ENCODE data around the gene CRYL1. TPM values are rescaled to one million over a fixed set of nuclear protein-coding genes. Genes with fewer than 3 reads are reported as not detected.

CRYL1 gene
- polyA plus RNA-seq, 5 donors, result 22.4 to 27.0 (median 24.9) TPM

- DNase-seq, result no peak
These were observed 142.6 kb downstream of the CRYL1 start for GRCh38 chr13:20383058-20383457.

GRCh38 chr13:20381401-20381800, 144.3 kb downstream of the CRYL1 start:
- DNase-seq, result no peak

DNA sequence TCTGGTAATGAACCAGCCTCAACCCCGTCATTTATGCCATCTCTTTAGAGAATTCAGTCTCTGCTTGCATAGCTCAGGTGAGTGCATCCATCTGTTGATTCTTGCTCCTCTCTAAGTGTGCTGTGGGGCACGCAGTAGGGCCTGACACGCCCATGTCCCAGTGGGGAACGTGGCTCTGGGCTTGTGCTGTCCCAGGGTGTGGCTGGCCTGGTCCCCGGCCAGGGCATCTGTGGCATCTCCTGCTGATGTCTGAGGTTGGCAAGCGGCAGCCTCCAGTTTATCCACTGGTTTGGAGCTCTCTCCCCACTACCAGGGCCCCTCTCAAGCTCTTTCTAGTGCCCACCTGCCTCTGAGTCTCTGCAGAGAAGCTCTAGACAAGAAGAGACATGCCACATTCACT, 146.9 kb downstream of the CRYL1 start:
- no peak for DNase-seq

- no peak for DNase-seq
These were observed 147.9 kb downstream of the CRYL1 start for GRCh38 chr13:20377720-20378119.

- DNase-seq, result no peak
These were observed 149.8 kb downstream of the CRYL1 start for GRCh38 chr13:20375871-20376270.

DNA sequence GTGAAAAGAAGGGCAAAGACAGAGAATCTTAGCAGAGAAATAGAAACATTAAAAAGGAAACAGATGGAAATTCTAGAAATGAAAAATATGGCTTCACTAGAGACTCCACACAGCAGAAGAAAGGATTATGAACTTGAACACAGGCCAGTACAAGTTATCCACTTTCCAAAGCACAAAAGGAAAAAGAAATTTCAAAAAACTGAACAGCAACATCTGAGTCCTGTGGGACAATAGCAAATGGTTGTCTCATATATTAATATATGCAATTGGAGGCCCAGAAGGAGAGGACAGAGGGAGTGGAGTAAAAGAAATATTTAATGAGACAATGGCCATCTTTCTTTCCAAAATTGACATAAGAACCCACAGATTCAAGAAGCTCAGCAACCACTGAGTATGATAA, 151.8 kb downstream of the CRYL1 start:
- DNase-seq, result no peak

- no peak for DNase-seq
These were observed 153.8 kb downstream of the CRYL1 start for GRCh38 chr13:20371825-20372224.

GRCh38 chr13:20370815-20371421, 154.7 kb downstream of the CRYL1 start:
- no peak for DNase-seq

GRCh38 chr13:20369886-20370361, 155.7 kb downstream of the CRYL1 start:
- no peak for DNase-seq

- no peak for DNase-seq
These were observed 159.6 kb downstream of the CRYL1 start for GRCh38 chr13:20366056-20366455.

- no peak for DNase-seq
These were observed 162.1 kb downstream of the CRYL1 start for GRCh38 chr13:20363603-20364002.

DNA sequence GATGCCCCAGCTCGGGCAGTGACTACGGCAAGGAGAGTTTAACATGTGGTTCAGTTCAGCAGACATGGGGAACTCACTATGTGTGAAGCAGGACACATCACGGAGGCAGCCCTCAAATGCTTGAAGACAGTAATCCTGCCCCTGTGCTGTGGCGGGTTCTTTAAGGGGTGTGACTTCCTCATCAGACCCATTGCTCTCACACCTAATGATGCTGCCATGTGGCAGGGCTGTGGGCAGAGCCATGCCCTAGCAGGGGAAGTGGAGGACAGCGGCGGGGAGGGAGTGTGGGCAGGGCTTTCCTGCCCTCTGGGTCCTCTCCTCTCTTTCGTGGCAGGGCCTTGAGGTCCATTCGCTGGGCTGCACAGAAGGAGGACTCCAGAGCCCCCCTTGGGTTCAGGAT, 162.5 kb downstream of the CRYL1 start:
- DNase-seq, result no peak

DNA sequence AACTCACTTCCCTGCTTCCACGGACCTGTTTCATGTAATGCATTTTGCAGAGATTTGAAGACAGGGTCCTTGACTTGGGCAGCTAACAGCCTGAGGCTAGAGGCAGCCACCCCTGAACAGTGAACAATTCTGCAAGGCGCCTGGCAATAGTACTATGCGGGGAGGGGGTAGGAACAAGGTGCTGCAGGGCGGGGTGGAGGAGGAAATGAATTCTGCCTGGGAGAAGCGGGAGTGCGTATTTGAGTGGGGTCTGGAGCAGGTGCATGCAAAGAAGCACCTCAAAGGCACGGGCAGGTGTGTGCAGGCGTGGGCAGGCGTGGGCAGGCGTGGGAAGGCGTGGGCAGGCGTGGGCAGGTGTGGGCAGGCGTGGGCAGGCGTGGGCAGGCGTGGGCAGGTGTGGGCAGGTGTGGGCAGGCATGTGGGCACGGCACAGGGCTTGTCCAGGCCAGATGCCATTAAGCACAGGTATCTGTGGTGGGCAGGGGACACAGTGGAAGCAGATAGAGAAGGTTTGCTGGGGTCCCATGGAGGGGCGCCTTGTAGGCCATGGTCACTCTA, 163.1 kb downstream of the CRYL1 start:
- DNase-seq, result no peak

- no peak for DNase-seq
These were observed 164.7 kb downstream of the CRYL1 start for GRCh38 chr13:20360835-20361412.

DNA sequence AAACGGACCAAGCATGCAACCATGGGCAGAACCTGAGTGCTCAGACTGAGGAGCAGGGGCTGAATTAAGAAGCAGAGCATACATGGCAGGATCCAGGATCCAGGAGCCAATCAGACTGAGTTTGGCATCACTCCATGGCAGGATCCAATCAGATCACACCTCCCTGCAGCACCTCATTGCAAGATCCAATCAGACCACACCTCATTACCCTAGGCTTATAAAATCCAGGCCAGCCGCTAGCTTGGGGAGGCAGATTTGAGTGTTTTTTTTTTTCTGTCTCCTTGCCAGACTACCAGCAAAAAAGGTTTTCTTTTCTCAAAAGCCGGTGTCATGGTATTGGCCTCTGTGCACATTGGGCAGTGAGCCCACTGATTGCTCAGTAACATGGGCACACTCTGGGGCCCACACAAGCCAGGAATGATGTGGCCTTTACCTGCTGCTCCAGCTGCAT, 165.6 kb downstream of the CRYL1 start:
- no peak for DNase-seq

GRCh38 chr13:20359335-20359734, 166.3 kb downstream of the CRYL1 start:
- no peak for DNase-seq

- DNase-seq, result no peak
These were observed 167.6 kb downstream of the CRYL1 start for GRCh38 chr13:20358022-20358421.

DNA sequence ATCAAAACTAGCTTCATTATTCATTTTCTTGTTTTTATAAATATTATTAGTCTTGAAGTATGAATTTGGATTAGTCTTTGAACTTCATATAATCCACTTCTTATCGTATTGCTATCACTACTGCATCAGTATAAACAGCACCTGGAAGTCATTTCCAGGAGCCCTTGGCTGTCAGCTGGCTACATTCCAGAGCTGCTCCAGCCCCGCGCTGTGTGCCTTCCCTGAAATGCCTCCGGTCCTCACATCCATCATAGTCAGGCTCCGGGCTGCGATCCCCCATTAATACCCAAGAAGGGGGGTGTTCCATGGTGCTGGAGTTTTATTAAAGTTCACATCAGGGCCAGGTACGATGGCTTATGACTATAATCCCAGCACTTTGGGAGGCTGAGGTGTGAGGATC, 169.2 kb downstream of the CRYL1 start:
- no peak for DNase-seq

DNA sequence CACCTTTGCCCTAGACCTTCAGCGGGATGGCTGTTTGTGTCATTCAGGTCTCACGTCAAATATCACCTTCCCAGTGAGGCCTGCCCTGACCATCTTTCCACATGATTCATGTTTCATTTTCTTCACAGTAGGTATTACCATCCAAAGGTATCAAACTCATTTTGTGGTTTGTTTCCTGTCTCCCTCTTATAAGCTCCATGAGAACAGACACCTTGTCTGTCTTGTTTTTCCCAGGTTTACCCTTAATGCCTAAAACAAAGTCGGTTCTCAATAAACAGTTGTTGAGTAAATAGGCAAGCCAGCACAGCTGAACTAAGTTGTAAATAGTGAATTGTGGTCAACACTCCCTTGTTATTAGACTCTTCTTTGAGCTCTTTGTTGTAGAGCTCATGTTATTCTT, 170.9 kb downstream of the CRYL1 start:
- no peak for DNase-seq

DNA sequence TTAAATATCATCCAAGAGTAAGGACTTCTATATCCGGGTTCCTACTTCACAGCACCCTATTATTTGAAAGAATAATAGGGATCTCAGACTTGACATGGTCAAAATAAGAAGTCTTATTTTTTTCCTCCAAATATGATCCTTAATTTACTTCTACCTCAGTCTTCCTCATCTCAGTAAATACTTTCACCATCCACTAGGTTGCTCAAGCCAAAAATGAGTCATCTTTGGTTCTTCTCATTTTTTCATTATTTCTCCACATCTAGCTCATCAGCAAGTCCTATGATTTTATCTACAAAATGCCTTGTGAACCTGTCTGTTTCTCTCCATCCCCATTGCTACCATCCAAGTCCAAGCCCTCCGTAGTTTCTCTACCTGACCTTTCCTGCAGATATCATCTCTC, 171.7 kb downstream of the CRYL1 start:
- no peak for DNase-seq

All from right lung (tissue), 5 donors.